Measurements from ENCODE around the gene PRELP. TPM values are rescaled to one million over a fixed set of nuclear protein-coding genes. Genes with fewer than 3 reads are reported as not detected.

Gene PRELP
- polyA plus RNA-seq, 4 donors = 4.4 to 7.5 (median 4.6) TPM

Other genes with a start within 250 kb of the PRELP start
- under 1 TPM; 0.12 to 0.31 (median 0.18) TPM for gene CHIT1, start 246.1 kb upstream of the PRELP start, polyA plus RNA-seq (ENCODE audit: insufficient read length in 4 of 4)
- 100 to 1,000 TPM; 101 to 178 (median 139) TPM for gene BTG2, start 170.3 kb upstream of the PRELP start, polyA plus RNA-seq (ENCODE audit: insufficient read length in 4 of 4)
- gene FMOD, start 124.7 kb upstream of the PRELP start, polyA plus RNA-seq (ENCODE audit: insufficient read length in 4 of 4) = 10 to 100 TPM; 45.5 to 58.0 (median 55.7) TPM
- gene OPTC, start 18.3 kb downstream of the PRELP start, polyA plus RNA-seq (ENCODE audit: insufficient read length in 4 of 4) = not detected
- 10 to 100 TPM; 61.9 to 66.1 (median 62.9) TPM for gene ATP2B4, start 151.0 kb downstream of the PRELP start, polyA plus RNA-seq (ENCODE audit: insufficient read length in 4 of 4)

Measured in right renal pelvis (tissue), 4 donors.